Stomach (tissue), 9 donors: ENCODE measurements around the gene C16orf96. TPM values are rescaled to one million over a fixed set of nuclear protein-coding genes. Genes with fewer than 3 reads are reported as not detected.

ENCODE experiments used
- DNase-seq, 2 donors: peaks; one replicate each; pipeline versions ENCODE4 v3.0.0 to v3.0.0-alpha.2; 2013 to 2019
- H3K27ac ChIP-seq, 5 donors: fragments of 200-600 bp in 4 of 5; sonication (generic) in 4 of 5; one replicate each; pipeline ENCODE4 v1.5.1; 2013 to 2019; ENCODE audit warnings: mild to moderate bottlenecking in 1 of 5, moderate library complexity in 1 of 5
- H3K27me3 ChIP-seq, 3 donors: fragments of 200-600 bp; sonication (generic); one replicate each; pipeline ENCODE4 v1.5.1; 2017 to 2019; ENCODE audit warnings: mixed run types in 1 of 3
- H3K36me3 ChIP-seq, 4 donors: fragments of 200-600 bp; sonication (generic); 1 replicate in 3 of 4; 2 replicates in 1 of 4; pipeline ENCODE4 v1.5.1; 2016 to 2019
- H3K4me1 ChIP-seq, 4 donors: fragments of 200-600 bp; sonication (generic); one replicate each; pipeline ENCODE4 v1.5.1; 2016 to 2019
- H3K4me3 ChIP-seq, 4 donors: fragments of 200-600 bp; sonication (generic) in 3 of 4; one replicate each; pipeline ENCODE4 v1.5.1; 2016 to 2019; ENCODE audit warnings: mild to moderate bottlenecking in 1 of 4
- H3K9me3 ChIP-seq, 4 donors: fragments of 200-600 bp; sonication (generic); one replicate each; pipeline ENCODE4 v1.5.1; 2016 to 2019
- CTCF ChIP-seq, 7 experiments: fragments of 450-650 bp in 4 of 7; fragments of 200-600 bp in 3 of 7; sonication (generic) in 3 of 7; IDR thresholded peaks; one replicate each; pipeline ENCODE4 v1.5.1; 2016 to 2019; ENCODE audit warnings: antibody characterized with exemption in 7 of 7, control low read depth in 2 of 7, mild to moderate bottlenecking in 1 of 7
- EP300 ChIP-seq: sonication (generic); formaldehyde crosslinking; IDR thresholded peaks from one replicate; pipeline ENCODE4 v1.6.1; 2017; ENCODE audit warnings: antibody characterized with exemption
- POLR2A ChIP-seq, 4 donors: fragments of 450-650 bp; IDR thresholded peaks; one replicate each; pipeline ENCODE4 v1.6.1; 2016; ENCODE audit warnings: antibody characterized with exemption in 4 of 4, control low read depth in 2 of 4, mild to moderate bottlenecking in 1 of 4, moderate library complexity in 1 of 4
- POLR2AphosphoS5 ChIP-seq, 3 donors: sonication (generic); formaldehyde crosslinking; IDR thresholded peaks; one replicate each; pipeline ENCODE4 v1.6.1; 2016; ENCODE audit warnings: antibody characterized with exemption in 3 of 3
- WGBS, 5 donors: extraction: QIAGEN DNeasy Blood & Tissue Kit in 3 of 5; methylation state at CpG; one replicate each; pipeline versions ENCODE4 v1.1.5 to v1.1.7; 2013 to 2018; 5-methylcytosine and 5-hydroxymethylcytosine counted together
- intact Hi-C: fragments of 100-400 bp; cut with DNase I; formaldehyde crosslinking; loops from one replicate; pipeline ENCODE4 v1.15.1; 2023; ENCODE audit warnings: low total_unique reads
- polyA plus RNA-seq, 3 donors: library from polyadenylated mRNA; stranded (reverse); fragments of 200-250 nt; gene quantifications; one replicate each; pipeline ENCODE4 v1.2.3, GENCODE V29; 2013
- total RNA-seq, 5 donors: library from RNA; depleted of rRNA; stranded (reverse); fragments of >200 nt; gene quantifications; one replicate each; pipeline versions ENCODE4 v1.1.0 to v1.2.3, GENCODE V29; 2014 to 2016
- donor health status: healthy with polysubstance abuse.
- donor health status: Bipolar disorder and iron deficiency.
- donor health status: healthy.

The C16orf96 gene
- total and polyA plus RNA-seq, 8 donors, result 0.37 to 0.43 TPM; not detected in 6

GRCh38 chr16:4533490-4533889 lies 22.6 kb upstream of the C16orf96 start:
- no peaks in the 10 kb centered on the region for H3K27me3 ChIP-seq
- DNase-seq, result no peak
- H3K9me3 ChIP-seq, result no peaks in the 10 kb centered on the region
- H3K36me3 ChIP-seq, result peaks cover 0 to 19% (median 14%) of the 10 kb centered on the region in 4 donors
- peaks cover 11 to 42% (median 24%) of the 10 kb centered on the region in 4 donors for H3K4me1 ChIP-seq
- H3K4me3 ChIP-seq, result no peak overlapping the region
- TF ChIP-seq POLR2AphosphoS5 (IDR thresholded peaks at IDR 0.05) (no peak), CTCF (IDR thresholded peaks at IDR 0.05) (no peak), POLR2A (IDR thresholded peaks at IDR 0.05) (no peak), EP300 (no peak)
- intact Hi-C loops, result no loop called here
- peak overlapping the region in 1 of 5 donors; percentile 25 for H3K27ac ChIP-seq
- WGBS, 5 donors, result 87 to 97% (median 88%) methylated on average over 6 of the region's 6 CpGs

GRCh38 chr16:4534151-4534790 lies 21.9 kb upstream of the C16orf96 start:
- H3K36me3 ChIP-seq, result peaks cover 0 to 19% (median 14%) of the 10 kb centered on the region in 4 donors
- H3K27ac ChIP-seq, result peak overlapping the region in 1 of 5 donors; percentile 25
- 72 to 85% (median 82%) methylated on average over 13 of the region's 13 CpGs for WGBS, 5 donors
- intact Hi-C loops, result no loop called here
- H3K4me3 ChIP-seq, result no peak overlapping the region
- peaks cover 11 to 35% (median 21%) of the 10 kb centered on the region in 4 donors for H3K4me1 ChIP-seq
- TF ChIP-seq EP300 (no peak), CTCF (IDR thresholded peaks at IDR 0.05) (no peak), POLR2AphosphoS5 (IDR thresholded peaks at IDR 0.05) (no peak), POLR2A (IDR thresholded peaks at IDR 0.05) (no peak)
- peaks cover 0 to 4% (median under 1%) of the 10 kb centered on the region in 4 donors for H3K9me3 ChIP-seq
- no peak for DNase-seq
- no peaks in the 10 kb centered on the region for H3K27me3 ChIP-seq

GRCh38 chr16:4535627-4536108 lies 20.5 kb upstream of the C16orf96 start:
- TF ChIP-seq POLR2AphosphoS5 (IDR thresholded peaks at IDR 0.05), result no peak
- no peak for TF ChIP-seq EP300
- no peak for TF ChIP-seq CTCF (IDR thresholded peaks at IDR 0.05)
- no peak for TF ChIP-seq POLR2A (IDR thresholded peaks at IDR 0.05)
- 72 to 87% (median 85%) methylated on average over 6 to 7 of the region's 7 CpGs for WGBS, 5 donors
- intact Hi-C loops, result no loop called here
- H3K27me3 ChIP-seq, result no peaks in the 10 kb centered on the region
- peaks cover 11 to 27% (median 18%) of the 10 kb centered on the region in 4 donors for H3K4me1 ChIP-seq
- DNase-seq, result no peak
- H3K36me3 ChIP-seq, result peaks cover 0 to 19% (median 14%) of the 10 kb centered on the region in 4 donors
- H3K4me3 ChIP-seq, result no peak overlapping the region
- H3K9me3 ChIP-seq, result peaks cover 0 to 18% (median 7%) of the 10 kb centered on the region in 4 donors
- peak overlapping the region in 1 of 5 donors; percentile 34 for H3K27ac ChIP-seq

GRCh38 chr16:4536391-4537106 lies 19.6 kb upstream of the C16orf96 start:
- intact Hi-C loops, result no loop called here
- TF ChIP-seq POLR2A (IDR thresholded peaks at IDR 0.05) (no peak), POLR2AphosphoS5 (IDR thresholded peaks at IDR 0.05) (no peak), EP300 (no peak), CTCF (IDR thresholded peaks at IDR 0.05) (no peak)
- no peak for DNase-seq
- Histone ChIP-seq H3K36me3 (peaks cover 0 to 18% (median 14%) of the 10 kb centered on the region in 4 donors), H3K9me3 (peaks cover 0 to 18% (median 7%) of the 10 kb centered on the region in 4 donors), H3K4me3 (no peak overlapping the region), H3K4me1 (peaks cover 11 to 27% (median 18%) of the 10 kb centered on the region in 4 donors), H3K27me3 (no peaks in the 10 kb centered on the region), H3K27ac (peak overlapping the region in 1 of 5 donors; percentile 94)
- 87 to 93% (median 92%) methylated on average over 14 to 15 of the region's 15 CpGs for WGBS, 5 donors
